NCI-H460 (cell line): ENCODE data around the gene APOLD1. TPM values are rescaled to one million over a fixed set of nuclear protein-coding genes. Genes with fewer than 3 reads are reported as not detected.
"Not testable (repeated sequence)": the region's sequence is repeated elsewhere in the genome, so short reads cannot be mapped to it uniquely, and the experiment has no call there.

Experiments
- DNase-seq: peaks from one replicate; pipeline ENCODE4 v3.0.0-alpha.2; 2016; ENCODE audit warnings: low read depth; ENCODE audit errors: extremely low read depth
- small RNA-seq, 2 experiments: library from RNA; depleted of rRNA; stranded (forward); fragments of <200 nt; gene quantifications; one replicate each; pipeline ENCODE3, GENCODE V24; 2014
- total RNA-seq: library from RNA; depleted of rRNA; stranded (reverse); fragments of >200 nt; shearing (Covaris generic); gene quantifications from 2 replicates; pipeline ENCODE4 v1.2.3, GENCODE V29; 2014; rRNA removed

Gene APOLD1
- total RNA-seq, 1 experiment from 2014 or later = 0.42 TPM

DNA sequence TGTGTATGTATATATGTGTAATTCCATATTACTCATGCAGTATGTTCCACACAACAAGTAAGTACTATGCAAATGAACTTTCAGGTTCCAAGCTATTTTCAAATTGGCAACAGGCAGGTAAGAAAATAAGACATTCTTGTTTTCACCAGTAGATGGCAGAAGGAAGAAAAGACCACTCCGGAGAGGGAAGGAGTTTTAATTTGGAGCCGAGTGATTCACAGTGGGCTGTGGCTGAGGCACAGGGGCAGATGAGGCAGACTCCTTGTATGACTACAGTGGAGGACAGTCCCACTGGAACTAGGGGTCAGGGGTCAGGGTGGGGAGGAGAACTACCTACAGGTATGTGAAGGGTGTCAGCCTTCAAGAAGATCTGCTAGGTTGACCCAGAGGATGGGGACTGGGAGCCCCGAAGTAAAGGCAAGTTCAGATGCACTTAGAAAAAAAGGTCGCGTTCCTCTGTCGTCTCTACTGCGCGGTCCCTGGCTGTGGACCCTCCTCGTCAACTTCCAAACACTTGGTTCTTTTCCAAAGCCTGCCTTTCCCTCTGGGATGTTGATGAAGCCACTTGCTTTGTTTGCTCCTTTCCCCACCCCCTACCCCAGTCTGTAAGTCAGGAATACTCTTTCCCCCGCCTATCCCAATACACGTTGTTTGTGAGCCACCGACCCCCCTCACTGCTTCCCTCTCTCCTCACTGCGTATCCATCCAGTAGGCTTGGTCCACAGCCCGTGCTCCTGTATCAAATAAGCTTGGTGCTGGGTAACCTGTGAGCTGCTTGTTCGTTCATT lies 51.8 kb downstream of the APOLD1 start:
- peak; percentile 63 for DNase-seq

DNA sequence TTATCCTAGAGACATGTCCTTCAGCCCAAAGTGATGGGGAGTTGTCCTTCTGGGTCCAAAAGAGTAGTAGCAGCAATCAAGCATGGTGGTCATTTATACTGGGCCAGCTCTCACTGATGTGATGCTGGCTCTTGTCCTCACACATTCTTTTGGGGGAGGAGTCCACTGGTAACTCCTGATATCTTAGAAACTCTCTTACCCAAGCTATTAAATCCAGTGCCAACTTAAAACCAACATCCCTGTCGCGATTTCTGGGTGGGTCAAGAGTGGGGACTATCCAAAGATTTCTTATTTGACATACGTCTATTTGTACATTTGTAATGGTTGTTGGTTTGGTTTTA lies 52.3 kb downstream of the APOLD1 start:
- no peak for DNase-seq

DNA sequence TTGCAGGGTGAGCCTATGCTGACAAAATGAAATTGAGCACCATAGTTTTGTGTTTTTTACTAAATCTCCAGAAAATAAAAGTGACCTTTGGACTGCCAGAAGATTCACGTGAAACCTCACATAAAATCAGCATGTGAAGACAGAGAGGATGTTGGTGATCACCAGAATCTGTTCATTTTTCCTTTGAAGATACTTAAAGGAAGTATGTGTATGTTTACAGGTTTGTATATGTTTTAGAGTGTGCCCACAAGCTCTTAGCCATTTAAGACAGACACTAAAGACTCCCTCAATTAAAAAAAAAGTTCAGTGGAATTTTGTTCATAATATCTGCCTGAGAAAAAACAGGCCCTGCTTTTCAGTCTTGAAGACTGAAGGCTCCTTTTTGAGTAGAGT lies 53.5 kb downstream of the APOLD1 start:
- DNase-seq = no peak

DNA sequence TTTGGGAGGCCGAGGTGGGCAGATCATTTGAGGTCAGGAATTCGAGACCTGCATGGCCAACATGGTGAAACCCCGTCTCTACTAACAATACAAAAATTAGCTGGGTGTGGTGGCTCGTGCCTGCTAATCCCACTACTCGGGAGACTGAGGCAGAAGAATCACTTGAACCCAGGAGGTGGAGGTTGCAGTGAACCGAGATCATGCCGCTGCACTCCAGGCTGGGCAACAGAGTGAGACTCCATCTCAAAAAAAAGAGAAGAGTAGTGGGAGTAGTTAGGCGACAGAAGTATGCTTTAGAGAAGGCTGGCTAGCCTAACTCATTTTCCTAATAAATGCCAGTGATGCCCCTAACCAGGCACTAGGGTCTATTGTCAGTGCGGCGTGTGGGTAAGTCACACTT lies 54.0 kb downstream of the APOLD1 start:
- DNase-seq = not testable (repeated sequence)

DNA sequence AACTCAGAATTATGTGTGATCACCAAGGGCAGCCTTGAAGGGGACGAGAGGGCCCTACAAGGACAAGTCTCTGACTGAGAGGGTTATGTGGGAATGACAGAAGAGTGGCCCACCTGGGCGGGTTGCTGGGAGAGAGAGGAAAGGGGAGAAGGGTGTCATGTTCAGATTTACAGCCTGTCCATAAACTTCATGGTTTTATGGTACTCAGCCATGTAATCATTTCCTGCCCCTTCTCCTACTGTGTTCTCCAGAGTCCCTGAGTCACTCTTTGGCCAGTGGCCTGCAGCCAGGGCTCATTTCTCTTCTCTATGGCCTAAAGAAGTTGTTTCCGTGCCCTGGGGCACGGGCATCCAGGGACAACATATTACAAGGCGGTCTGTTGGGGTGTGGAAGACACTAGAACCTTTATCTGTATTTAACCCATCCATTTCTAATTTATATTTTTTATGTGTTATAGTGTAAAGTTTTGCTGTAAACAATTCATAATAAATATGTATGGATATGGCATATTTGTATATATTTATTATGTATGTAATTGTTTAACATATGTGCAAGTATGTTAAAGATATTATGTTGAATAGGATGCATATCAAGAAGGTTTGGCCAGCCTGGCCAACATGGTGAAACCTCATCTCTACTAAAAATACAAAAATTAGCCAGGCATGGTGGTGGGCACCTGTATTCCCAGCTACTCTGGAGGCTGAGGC lies 54.6 kb downstream of the APOLD1 start:
- DNase-seq = peak; percentile 37

DNA sequence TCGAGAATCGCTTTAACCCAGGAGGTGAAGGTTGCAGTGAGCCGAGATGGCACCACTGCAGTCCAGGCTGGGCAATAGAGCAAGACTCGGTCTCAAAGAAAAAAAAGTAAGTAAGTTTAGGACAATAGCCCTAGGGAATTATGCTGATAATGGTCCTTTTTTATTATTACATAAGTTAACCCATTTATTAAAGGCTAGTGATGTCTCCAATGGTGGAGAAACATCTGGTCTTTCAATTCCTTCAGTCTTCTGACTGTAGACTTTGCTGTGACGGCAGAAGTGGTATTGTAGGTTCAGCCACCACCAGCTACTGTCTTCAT lies 55.1 kb downstream of the APOLD1 start:
- no peak for DNase-seq

Small RNAs within 50 kb of the gene (small RNA-seq; reads per million reads assigned to genes)
- gene AC007215.1 = 0 reads per million in 2 experiments
- gene MIR613 = 0 reads per million in 2 experiments

Other genes starting within 250 kb of the APOLD1 start
- gene DUSP16, start 222.8 kb upstream of the APOLD1 start, total RNA-seq = 11.0 and 11.2 TPM in 2 replicates
- 19.3 and 21.4 TPM in 2 replicates for gene CREBL2, start 173.8 kb upstream of the APOLD1 start, total RNA-seq
- gene GPR19, start 89.5 kb upstream of the APOLD1 start, total RNA-seq = 0.10 and 0.40 TPM in 2 replicates
- 29.2 and 33.1 TPM in 2 replicates for gene CDKN1B, start 68.3 kb upstream of the APOLD1 start, total RNA-seq
- gene DDX47, start 27.7 kb downstream of the APOLD1 start, total RNA-seq = 58.5 and 59.7 TPM in 2 replicates
- gene GPRC5A, start 105.9 kb downstream of the APOLD1 start, total RNA-seq = 94.6 and 96.3 TPM in 2 replicates
- not detected in 2 replicates for gene GPRC5D, start 166.5 kb downstream of the APOLD1 start, total RNA-seq
- gene HEBP1, start 214.6 kb downstream of the APOLD1 start, total RNA-seq = 8.6 and 11.5 TPM in 2 replicates